ENCODE data around the gene GRPEL2.

GRCh38 chr5:149388498-149389190, 43.3 kb downstream of the GRPEL2 start:
- TF ChIP-seq POLR2A (IDR thresholded peaks at IDR 0.05) (no peak), CTCF (IDR thresholded peaks at IDR 0.05) (no peak)

Measured in esophagus squamous epithelium (tissue), 4 donors.